Astrocyte (in vitro differentiated cells and primary cell): ENCODE data around the gene EEF1AKMT1.

ENCODE experiments used
- EZH2 ChIP-seq: IDR thresholded peaks from 2 replicates; pipeline ENCODE4 v1.6.1; 2012; ENCODE audit warnings: mild to moderate bottlenecking, low read length, inconsistent platforms; ENCODE audit not compliant: insufficient read depth
- TF ChIP-seq, protein P1 (sequence below): IDR thresholded peaks from 2 replicates; pipeline ENCODE4 v1.5.1; 2011; ENCODE audit warnings: low read depth, mild to moderate bottlenecking, inconsistent platforms, low read length, moderate library complexity; ENCODE audit not compliant: insufficient read depth

DNA sequence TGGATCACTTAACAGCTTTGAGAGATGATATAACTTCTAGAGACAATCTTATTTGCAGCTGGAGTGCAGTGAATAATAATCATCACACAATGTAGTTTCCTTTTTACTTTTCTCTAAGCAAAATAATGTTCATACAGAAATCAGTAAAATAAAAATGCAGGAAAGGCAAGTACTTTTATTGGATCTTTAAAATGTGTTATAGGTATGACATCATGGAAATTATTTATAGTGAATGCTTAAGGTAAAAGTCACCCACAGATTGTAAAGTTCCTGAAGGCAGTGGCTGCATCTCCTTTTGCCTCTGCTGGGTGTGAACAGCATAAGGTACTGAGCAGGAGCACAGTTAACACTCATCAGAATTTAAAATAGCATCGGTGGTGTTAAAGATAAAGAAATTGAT is 87.6 kb downstream of the EEF1AKMT1 start:
- TF ChIP-seq, protein P1, sequence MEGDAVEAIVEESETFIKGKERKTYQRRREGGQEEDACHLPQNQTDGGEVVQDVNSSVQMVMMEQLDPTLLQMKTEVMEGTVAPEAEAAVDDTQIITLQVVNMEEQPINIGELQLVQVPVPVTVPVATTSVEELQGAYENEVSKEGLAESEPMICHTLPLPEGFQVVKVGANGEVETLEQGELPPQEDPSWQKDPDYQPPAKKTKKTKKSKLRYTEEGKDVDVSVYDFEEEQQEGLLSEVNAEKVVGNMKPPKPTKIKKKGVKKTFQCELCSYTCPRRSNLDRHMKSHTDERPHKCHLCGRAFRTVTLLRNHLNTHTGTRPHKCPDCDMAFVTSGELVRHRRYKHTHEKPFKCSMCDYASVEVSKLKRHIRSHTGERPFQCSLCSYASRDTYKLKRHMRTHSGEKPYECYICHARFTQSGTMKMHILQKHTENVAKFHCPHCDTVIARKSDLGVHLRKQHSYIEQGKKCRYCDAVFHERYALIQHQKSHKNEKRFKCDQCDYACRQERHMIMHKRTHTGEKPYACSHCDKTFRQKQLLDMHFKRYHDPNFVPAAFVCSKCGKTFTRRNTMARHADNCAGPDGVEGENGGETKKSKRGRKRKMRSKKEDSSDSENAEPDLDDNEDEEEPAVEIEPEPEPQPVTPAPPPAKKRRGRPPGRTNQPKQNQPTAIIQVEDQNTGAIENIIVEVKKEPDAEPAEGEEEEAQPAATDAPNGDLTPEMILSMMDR = no peak
- no peak for TF ChIP-seq EZH2
